HTR-8/SVneo (cell line): ENCODE measurements around the gene SP8.
A peak's percentile ranks its signal among the peaks of the same experiment; 100 is the strongest.

Source experiments
- DNase-seq: peaks from one replicate; pipeline ENCODE4 v3.0.0; 2011; ENCODE audit warnings: low spot score, mixed read lengths; ENCODE audit not compliant: insufficient read length
- FAIRE-seq: peaks from 2 replicates; lab custom pipeline; 2011; peaks lifted over from hg19 to GRCh38; lab: Jason Lieb, UNC

The SP8 gene

DNA sequence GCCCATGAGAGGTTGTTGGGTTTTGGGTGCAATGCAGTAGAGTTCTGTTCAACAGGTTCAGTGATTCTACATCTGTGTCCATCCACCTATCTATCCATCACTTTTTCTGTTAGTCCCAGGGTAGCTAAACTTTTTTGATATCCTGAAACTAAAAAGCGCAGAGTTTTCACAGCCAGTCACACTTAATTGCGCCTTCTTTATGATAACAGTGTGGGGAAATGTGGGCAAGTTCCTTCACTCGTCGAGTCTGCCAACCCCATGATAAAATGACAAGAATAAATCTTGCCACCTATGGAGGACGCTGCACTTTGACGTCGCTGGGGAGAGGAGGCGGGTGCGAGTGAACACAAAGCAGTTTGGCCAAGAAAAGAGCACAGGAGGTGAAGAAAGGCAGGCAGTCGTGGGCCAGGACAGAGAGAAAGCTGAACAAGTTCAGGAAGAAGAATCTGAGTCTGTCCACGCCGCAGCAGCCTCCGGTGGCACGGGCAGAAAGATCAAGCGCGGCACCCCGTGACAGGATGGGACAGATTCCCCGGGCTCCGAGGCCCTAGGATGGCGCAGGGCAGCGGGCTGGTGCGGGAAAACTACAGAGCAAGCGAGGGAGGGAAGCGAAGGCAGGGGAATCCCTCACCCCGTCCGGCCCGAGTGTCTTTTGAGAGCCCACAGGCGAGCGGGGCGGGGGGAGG is 9.2 kb downstream of the SP8 start:
- no peak for DNase-seq
- no peak for FAIRE-seq

DNA sequence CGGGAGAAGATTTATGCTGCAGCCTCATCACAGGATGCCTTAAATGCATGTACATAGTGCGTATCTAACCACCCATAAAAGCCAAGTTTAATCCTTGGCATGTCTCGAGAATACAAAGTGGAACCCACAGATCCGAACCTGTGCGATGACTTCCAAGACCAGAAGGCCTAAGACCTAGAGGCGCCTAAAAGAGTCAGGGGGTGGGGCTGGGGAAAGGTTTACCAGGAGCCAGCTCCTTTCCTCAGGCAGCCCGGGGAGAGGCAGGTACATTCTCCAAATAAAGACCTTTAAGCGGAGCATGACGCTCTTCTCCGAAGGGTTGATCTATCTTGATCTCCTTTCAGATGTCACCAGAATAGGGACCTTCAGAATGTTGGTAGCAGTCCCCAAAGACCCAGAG is 9.7 kb downstream of the SP8 start:
- FAIRE-seq (no peak), DNase-seq (no peak)

DNA sequence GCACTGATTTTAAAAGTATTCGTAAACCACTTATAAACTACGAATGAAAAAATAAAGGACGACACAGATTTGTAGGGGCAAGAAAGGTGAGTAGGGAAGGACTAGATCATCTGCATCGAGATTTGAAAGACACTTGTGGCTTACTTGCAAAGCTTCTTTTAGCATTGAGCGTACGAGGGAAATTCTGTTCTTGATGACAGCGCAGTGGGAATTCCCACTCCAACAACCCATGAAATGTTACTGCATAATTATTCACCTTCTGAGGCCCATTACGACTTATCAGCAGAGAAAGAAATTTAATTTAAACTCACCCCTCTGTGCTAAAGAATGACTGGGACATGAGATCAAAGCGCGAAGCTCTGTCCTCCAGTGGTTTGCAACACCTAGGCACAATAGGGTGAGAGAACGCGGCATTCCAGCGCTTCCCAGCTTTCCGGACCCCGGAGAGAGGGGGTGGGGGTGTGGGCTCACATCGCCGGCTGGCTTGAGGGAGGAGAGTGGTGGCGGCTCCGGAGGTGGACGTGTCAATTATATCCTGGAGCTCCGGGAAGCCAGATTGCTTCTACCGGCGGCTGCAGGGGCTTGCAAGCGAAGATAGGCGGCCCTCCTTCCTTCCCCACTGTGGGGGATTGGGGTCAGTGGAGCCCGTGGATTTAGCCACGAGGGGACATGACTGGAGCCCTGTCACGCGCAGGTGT is 10.3 kb downstream of the SP8 start:
- DNase-seq (no peak), FAIRE-seq (no peak)

DNA sequence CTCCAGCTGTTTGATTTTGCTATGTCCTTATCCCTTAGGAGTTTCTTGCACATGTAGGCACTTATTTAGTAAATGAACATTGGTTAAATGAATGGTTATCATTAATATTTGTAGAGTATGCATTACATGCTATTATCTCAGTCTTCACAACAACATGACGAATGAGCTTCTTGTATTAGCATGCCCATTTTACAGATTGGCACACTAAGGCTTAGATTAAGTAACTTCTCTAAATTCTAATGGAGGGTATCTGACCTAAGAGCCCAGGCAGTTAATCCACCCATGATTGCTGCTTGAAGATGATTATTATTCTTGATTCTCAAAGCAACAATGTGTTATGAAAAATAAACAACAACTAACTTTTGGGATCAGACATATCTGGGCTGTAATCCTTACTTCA is 32.7 kb downstream of the SP8 start:
- FAIRE-seq (no peak), DNase-seq (no peak)

DNA sequence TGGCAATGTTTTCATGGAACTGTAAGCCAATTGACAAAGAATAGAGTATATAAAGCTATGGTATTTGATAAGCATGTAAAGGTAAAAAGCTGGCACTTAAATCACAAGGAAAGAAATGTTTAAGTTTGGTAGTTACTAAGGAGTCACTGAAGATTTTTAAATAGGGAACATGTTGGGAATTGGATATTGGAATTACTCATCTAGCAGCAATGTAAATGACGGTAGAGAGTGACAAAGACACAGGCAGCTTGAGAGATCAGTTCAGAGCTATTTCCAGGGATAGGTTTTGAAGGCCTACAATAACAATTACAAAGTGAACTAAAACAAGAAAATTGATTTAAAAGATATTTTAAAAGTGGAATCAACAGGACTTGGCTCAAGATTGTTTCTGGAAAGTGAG is 36.8 kb downstream of the SP8 start:
- no peak for DNase-seq
- no peak for FAIRE-seq

DNA sequence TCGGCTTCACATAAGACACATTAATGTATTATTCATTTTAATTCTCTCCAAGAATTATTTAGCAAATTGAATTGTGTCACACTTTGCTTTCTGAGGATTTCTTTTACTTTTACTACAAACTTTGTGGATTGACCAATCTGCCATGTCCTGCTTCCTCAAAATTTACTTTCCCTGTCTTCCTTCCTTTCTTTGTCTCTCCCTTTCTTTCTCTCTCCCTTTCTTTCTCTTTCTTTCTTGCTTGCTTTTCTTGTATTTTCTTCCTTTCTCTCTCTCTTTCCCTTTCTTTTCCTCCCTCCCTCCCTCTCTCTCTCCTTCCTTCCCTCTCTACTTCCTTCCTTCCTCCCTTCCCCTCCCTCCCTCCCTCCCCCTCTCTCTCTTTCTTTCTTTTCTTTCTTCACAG is 37.8 kb downstream of the SP8 start:
- FAIRE-seq (no peak), DNase-seq (no peak)

DNA sequence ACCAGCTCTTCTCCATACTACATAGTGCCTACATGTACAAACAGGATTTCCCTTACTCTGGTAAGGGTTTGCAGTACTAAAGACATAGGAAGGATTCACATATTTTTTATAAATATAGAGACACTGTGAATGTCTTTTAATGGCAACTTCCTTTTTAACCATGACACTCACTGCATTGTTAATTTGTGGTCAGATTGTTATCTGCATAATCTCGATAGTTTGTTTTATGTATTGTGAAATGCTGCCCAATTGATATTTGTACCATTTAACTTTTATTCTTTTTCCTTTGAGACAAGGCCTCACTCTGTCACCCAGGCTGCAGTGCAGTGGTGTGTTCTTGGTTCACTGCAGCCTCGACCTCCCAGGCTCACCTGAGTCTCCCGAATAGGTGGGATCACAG is 39.7 kb downstream of the SP8 start:
- FAIRE-seq (no peak), DNase-seq (no peak)

DNA sequence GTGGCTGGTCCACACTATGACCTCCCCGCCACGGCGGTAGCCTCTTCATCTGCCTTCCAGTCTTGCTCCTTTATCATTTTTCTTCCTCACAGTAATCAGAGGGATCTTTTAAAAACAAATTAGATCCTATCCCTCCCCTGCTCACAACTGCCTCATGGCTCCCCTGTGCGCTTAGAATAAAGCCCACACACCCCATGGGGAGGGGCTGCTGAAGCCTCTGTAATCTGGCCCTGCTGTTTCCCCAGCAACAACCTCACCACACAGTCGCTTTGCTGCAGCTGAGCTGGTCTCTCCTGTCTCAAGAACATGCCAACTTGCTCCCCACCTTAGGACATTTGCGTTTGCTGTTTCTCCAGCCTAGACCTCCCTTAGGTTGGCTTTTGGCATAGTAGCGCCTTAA is 41.0 kb downstream of the SP8 start:
- DNase-seq (no peak), FAIRE-seq (no peak)

DNA sequence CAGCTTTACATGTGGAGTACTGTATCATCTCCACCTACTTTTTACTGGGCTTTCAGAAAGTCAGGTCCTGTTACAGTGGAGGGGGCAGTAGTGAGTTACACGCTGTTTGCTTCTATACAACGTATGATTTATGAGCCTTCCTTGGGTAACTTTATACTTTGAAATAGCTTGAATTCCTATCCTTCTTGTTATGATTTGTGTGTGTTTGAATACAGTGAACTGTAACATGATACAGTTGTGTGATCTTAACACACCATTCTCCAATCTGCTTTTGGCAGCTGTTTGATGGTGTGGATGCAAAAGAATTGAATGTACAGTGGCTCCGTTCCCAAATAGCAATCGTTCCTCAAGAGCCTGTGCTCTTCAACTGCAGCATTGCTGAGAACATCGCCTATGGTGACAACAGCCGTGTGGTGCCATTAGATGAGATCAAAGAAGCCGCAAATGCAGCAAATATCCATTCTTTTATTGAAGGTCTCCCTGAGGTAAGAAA is 41.7 kb downstream of the SP8 start:
- DNase-seq: peak; percentile 67

DNA sequence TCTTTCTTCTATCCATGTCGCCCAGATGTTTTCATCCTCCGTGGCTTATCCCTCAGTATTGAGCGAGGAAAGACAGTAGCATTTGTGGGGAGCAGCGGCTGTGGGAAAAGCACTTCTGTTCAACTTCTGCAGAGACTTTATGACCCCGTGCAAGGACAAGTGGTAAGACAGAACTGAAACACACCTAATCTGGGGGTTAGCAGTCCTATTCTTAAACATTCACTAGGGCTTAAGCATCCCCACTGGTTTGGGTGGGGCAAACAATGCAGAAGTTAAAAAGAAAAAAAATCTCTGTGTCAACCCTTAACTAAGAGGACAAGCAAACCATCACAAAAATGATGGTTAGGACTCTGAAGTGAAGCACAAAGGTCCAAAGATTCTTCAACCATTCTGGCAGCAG is 43.8 kb downstream of the SP8 start:
- DNase-seq (no peak), FAIRE-seq (no peak)

More for the DNA sequence above, 41.7 kb downstream of the SP8 start:
- FAIRE-seq: peak; percentile 89

DNA sequence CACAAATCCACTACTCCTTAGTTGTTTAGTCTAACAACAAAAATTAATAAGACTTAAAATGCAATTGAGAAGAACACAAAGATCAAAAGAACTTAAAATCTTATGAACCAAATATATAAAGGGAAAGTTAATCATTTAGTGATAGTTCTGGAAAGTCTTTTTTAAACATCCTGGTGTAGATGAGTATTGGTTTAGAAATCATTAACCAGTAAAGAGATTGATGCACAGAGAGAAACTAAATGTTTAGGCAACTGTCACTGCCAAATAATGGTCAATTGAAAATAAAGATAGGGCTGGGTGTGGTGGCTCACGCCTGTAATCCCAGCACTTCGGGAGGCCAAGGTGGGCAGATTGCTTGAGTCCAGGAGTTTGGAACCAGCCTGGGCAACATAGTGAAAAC is 44.9 kb downstream of the SP8 start:
- DNase-seq (no peak), FAIRE-seq (no peak)

DNA sequence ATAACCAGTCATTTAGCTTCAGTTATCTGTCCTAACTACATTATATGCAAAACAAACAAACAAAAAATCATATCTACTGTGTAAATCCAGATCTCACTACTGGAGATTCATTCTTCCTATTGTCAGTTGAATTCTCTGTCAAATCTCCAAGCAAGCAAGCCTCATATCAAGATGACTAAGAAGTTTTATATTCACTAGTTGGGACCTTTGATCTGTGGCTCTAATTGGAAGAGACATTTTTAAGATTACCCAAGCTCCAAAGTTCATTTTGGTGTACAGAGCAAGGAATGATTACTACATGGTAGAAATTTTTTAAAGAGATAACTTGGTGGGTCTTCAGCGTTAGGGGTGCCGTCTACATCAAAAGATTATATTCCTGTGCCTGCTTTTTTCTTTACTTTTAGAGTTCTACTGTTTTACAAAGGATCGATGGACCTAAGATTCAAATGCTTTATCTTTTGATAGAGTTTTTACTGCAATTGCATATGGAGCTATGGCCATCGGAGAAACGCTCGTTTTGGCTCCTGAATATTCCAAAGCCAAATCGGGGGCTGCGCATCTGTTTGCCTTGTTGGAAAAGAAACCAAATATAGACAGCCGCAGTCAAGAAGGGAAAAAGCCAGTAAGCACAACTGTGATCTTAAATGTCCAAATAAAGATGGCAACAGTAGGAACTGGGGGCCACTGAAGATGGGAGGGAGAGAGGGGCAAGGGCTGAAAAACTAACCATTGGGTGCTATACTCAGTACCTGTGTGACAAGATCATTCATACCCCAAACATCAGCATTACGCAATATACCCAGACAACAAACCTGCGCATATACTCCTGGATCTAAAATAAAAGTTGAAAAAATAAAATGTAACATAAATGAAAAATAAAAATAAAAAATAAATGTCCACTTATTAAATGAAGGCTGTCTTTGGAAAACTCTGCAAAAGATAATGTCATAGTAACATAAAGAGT is 47.9 kb downstream of the SP8 start:
- FAIRE-seq (no peak), DNase-seq (no peak)

DNA sequence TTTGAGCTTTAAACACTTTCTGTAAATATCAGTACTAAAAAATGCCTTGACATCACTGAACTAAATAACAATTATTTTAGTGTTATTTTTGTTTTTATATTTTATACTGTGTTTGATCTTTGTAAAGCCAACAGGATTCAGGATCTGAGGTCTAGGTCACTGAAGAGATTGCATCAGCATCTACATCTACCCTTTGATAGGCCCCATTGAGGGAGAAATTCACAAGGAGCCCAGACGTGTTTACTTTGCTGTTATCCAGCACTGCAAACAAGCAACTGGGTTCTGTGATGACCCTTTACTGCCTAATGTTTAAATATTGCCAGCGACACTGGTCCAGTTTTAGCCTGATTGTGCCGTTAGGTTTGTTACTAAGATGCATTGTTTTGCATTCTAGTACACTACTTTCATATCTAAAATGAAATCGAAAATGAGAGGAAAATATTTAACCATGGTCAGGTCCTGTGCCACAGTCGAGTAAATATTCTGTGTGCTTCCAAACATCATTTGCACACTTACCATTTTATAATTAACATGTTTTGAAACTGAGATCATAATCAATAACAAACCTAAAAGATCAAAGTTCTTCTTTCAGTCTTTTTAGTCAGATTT is 48.7 kb downstream of the SP8 start:
- FAIRE-seq (no peak), DNase-seq (no peak)

DNA sequence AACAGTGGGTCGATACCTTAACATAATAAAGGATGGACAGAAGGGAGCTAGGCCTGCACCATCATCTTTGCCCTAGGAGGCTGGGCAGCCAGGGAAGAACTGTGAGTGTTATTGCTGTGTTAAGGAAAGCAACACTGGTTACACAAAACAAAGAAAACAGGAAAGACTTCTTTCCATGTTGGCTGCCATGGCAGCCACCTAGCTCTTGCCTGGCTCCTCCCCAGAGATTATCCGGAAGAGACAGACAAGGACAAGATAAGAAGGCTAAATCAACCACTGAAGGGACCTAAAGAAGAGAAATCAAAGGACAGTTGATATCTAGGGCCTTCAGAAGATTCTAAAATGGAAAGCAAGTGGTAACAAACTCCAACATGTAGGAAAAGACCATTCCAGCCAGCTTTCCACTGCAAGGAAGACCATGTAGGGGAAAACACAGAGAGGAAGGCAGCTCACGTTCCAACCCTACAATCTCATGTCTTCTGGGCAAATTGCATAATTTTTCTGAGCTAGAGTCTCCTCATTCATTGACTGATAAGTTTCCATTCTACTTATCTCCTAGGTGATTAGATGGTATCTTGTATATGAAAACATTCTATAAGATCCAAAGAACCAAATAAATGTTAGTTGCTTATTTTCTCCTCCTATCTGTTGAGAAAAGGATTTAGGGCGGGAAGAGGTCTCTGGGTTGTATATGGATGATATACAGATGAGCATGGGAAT is 51.2 kb downstream of the SP8 start:
- FAIRE-seq: no peak
- DNase-seq: no peak
